ENCODE results near the gene BAMBI.
A peak's percentile ranks its signal among the peaks of the same experiment; 100 is the strongest.

GRCh38 chr10:28628184-28628893 is 49.0 kb upstream of the BAMBI start:
- TF ChIP-seq EZH2 (IDR thresholded peaks at IDR 0.05; ENCODE audit: low read length) (no peak), CTCF (optimal IDR thresholded peaks at IDR 0.05 in 1 of 3, IDR thresholded peaks at IDR 0.05 in 1 of 3, conservative IDR thresholded peaks at IDR 0.05 in 1 of 3; ENCODE audit: extremely low read depth in 1 of 3, insufficient read depth in 2 of 3, low read length in 3 of 3) (peak; percentile 90 to 91 (median 91))

Data from keratinocyte (primary cell).